H1 (cell line): ENCODE data around the gene DMAC2. TPM values are rescaled to one million over a fixed set of nuclear protein-coding genes. Genes with fewer than 3 reads are reported as not detected.

Experiments
- CTCF ChIA-PET: fragments of 300-600 bp; sonication (Branson Sonifier 250); formaldehyde crosslinking; loops from one replicate; lab custom pipeline; 2021; ENCODE audit not compliant: partially characterized antibody; lab: Charles Lee
- POLR2A ChIA-PET: fragments of 300-600 bp; sonication (Branson Sonifier 250); formaldehyde crosslinking; loops from one replicate; lab custom pipeline; 2021; ENCODE audit warnings: inconsistent platforms; ENCODE audit not compliant: partially characterized antibody; lab: Charles Lee
- DNase-seq, 2 experiments: peaks; one replicate each; pipeline versions ENCODE4 v3.0.0 to v3.0.0-alpha.2; 2010 to 2022; ENCODE audit warnings: low spot score in 2 of 2, low read depth in 1 of 2, mixed read lengths in 1 of 2
- FAIRE-seq: peaks from 2 replicates; lab custom pipeline; 2011; peaks lifted over from hg19 to GRCh38; lab: Jason Lieb, UNC
- H2AFZ ChIP-seq: 2 replicates; pipeline ENCODE4 v1.8.1; 2012; ENCODE audit warnings: low read length, inconsistent platforms
- H2AK5ac ChIP-seq: 2 replicates; pipeline ENCODE4 v1.6.1; 2013; ENCODE audit warnings: low read depth, low read length
- H2BK120ac ChIP-seq: replicated peaks from 2 replicates; pipeline ENCODE3; 2013; ENCODE audit warnings: low read depth, low read length, inconsistent platforms
- H2BK12ac ChIP-seq: 2 replicates; pipeline ENCODE4 v1.6.1; 2013; ENCODE audit warnings: low read depth, low read length
- H2BK15ac ChIP-seq: 2 replicates; pipeline ENCODE4 v1.6.1; 2013; ENCODE audit warnings: low read length
- H2BK20ac ChIP-seq: 2 replicates; pipeline ENCODE4 v1.6.1; 2013; ENCODE audit warnings: low read length
- H2BK5ac ChIP-seq: 2 replicates; pipeline ENCODE4 v1.6.1; 2013; ENCODE audit warnings: low read depth, low read length
- H3K14ac ChIP-seq: 2 replicates; pipeline ENCODE4 v1.6.1; 2013; ENCODE audit warnings: inconsistent platforms; ENCODE audit not compliant: insufficient read length
- H3K18ac ChIP-seq: 2 replicates; pipeline ENCODE4 v1.6.1; 2013; ENCODE audit warnings: low read length; ENCODE audit errors: extremely low read depth
- H3K23ac ChIP-seq: 2 replicates; pipeline ENCODE4 v1.6.1; 2013; ENCODE audit warnings: inconsistent platforms; ENCODE audit not compliant: insufficient read length
- H3K23me2 ChIP-seq: 2 replicates; pipeline ENCODE4 v1.6.1; 2013; ENCODE audit warnings: low read depth, low read length
- H3K27ac ChIP-seq: 2 replicates; pipeline ENCODE4 v1.6.1; 2011; ENCODE audit warnings: low read depth, low read length, inconsistent platforms
- H3K27me3 ChIP-seq, 4 experiments: replicated peaks in 1 of 4; 1 replicate in 1 of 4; 2 replicates in 3 of 4; pipeline versions ENCODE4 v1.6.1 to v1.8.1; 2011 to 2013; ENCODE audit warnings: low read length in 3 of 4, mild to moderate bottlenecking in 3 of 4, inconsistent platforms in 2 of 4, mixed read lengths in 2 of 4, moderate library complexity in 1 of 4; ENCODE audit not compliant: control insufficient read depth in 3 of 4, insufficient read depth in 3 of 4; ENCODE audit errors: extremely low read depth in 1 of 4
- H3K36me3 ChIP-seq, 4 experiments: 2 replicates each; pipeline versions ENCODE4 v1.6.1 to v1.8.1; 2011 to 2013; ENCODE audit warnings: mild to moderate bottlenecking in 4 of 4, low read length in 3 of 4, moderate library complexity in 2 of 4, control low read depth in 1 of 4, inconsistent platforms in 1 of 4; ENCODE audit not compliant: insufficient read depth in 4 of 4, control insufficient read depth in 2 of 4
- H3K4ac ChIP-seq: replicated peaks from 2 replicates; pipeline ENCODE3; 2013; ENCODE audit warnings: low read length, low read depth, mixed read lengths, inconsistent platforms; ENCODE audit not compliant: insufficient read length
- H3K4me1 ChIP-seq, 4 experiments: replicated peaks in 1 of 4; 1 replicate in 1 of 4; 2 replicates in 3 of 4; pipeline versions ENCODE4 v1.6.1 to v1.8.1; 2011 to 2013; ENCODE audit warnings: low read length in 3 of 4, inconsistent platforms in 2 of 4, mixed read lengths in 1 of 4; ENCODE audit not compliant: insufficient read depth in 4 of 4, control insufficient read depth in 3 of 4
- H3K4me2 ChIP-seq, 2 experiments: 2 replicates each; pipeline versions ENCODE4 v1.6.1 to v1.8.1; 2011 to 2013; ENCODE audit warnings: low read depth in 2 of 2, low read length in 2 of 2, control low read depth in 1 of 2, inconsistent platforms in 1 of 2, mild to moderate bottlenecking in 1 of 2; ENCODE audit not compliant: insufficient read depth in 1 of 2
- H3K4me3 ChIP-seq, 4 experiments: fragments of 200-600, 300-600 bp in 1 of 4; sonication (generic), shearing (Covaris generic), sonication (Bioruptor Twin) in 1 of 4; 2 replicates each; pipeline versions ENCODE4 v1.5.1 to v1.8.1; 2011 to 2016; ENCODE audit warnings: low read length in 4 of 4, low read depth in 3 of 4, control low read depth in 2 of 4, inconsistent platforms in 2 of 4, mild to moderate bottlenecking in 2 of 4, mixed read lengths in 1 of 4, moderate library complexity in 1 of 4; ENCODE audit not compliant: insufficient read depth in 2 of 4; ENCODE audit errors: extremely low read depth in 1 of 4
- H3K56ac ChIP-seq: replicated peaks from 2 replicates; pipeline ENCODE3; 2013; ENCODE audit warnings: low read depth, mild to moderate bottlenecking, mixed read lengths, low read length, inconsistent platforms; ENCODE audit not compliant: insufficient read length
- H3K79me1 ChIP-seq: 2 replicates; pipeline ENCODE4 v1.6.1; 2013; ENCODE audit warnings: low read depth, low read length, control low read depth
- H3K79me2 ChIP-seq, 2 experiments: 2 replicates each; pipeline versions ENCODE4 v1.6.1 to v1.8.1; 2012 to 2013; ENCODE audit warnings: low read length in 2 of 2, mild to moderate bottlenecking in 2 of 2, inconsistent platforms in 1 of 2; ENCODE audit not compliant: insufficient read depth in 2 of 2, control insufficient read depth in 1 of 2
- H3K9ac ChIP-seq, 4 experiments: replicated peaks in 1 of 4; 1 replicate in 1 of 4; 2 replicates in 3 of 4; pipeline versions ENCODE4 v1.6.1 to v1.8.1; 2011 to 2013; ENCODE audit warnings: low read depth in 3 of 4, low read length in 3 of 4, control low read depth in 2 of 4, mild to moderate bottlenecking in 2 of 4, moderate library complexity in 2 of 4, inconsistent platforms in 1 of 4; ENCODE audit errors: extremely low read depth in 1 of 4
- H3K9me3 ChIP-seq, 2 experiments: 2 replicates each; pipeline versions ENCODE4 v1.6.1 to v1.8.1; 2012 to 2013; ENCODE audit warnings: mild to moderate bottlenecking in 2 of 2, moderate library complexity in 2 of 2, control low read depth in 1 of 2, inconsistent platforms in 1 of 2, low read depth in 1 of 2, low read length in 1 of 2, mixed read lengths in 1 of 2; ENCODE audit not compliant: insufficient read depth in 2 of 2
- H4K20me1 ChIP-seq, 2 experiments: replicated peaks in 1 of 2; 2 replicates each; pipeline versions ENCODE3 to v1.8.1; 2011 to 2013; ENCODE audit warnings: inconsistent platforms in 2 of 2, low read length in 2 of 2, mild to moderate bottlenecking in 1 of 2; ENCODE audit not compliant: insufficient read depth in 2 of 2, control insufficient read depth in 1 of 2
- H4K5ac ChIP-seq: 2 replicates; pipeline ENCODE4 v1.6.1; 2013; ENCODE audit warnings: low read length, low read depth, mixed read lengths, inconsistent platforms; ENCODE audit not compliant: insufficient read length
- H4K8ac ChIP-seq: 2 replicates; pipeline ENCODE4 v1.8.0; 2013; ENCODE audit warnings: mild to moderate bottlenecking, moderate library complexity, low read length, inconsistent platforms; ENCODE audit not compliant: insufficient read depth; ENCODE audit errors: extremely low read depth
- H4K91ac ChIP-seq: replicated peaks from 2 replicates; pipeline ENCODE3; 2013; ENCODE audit warnings: low read length, mixed read lengths, inconsistent platforms; ENCODE audit not compliant: insufficient read length
- ATF2 ChIP-seq: IDR thresholded peaks from 2 replicates; pipeline ENCODE4 v1.6.1; 2012; ENCODE audit warnings: low read length, inconsistent platforms
- CHD1 ChIP-seq: IDR thresholded peaks from 2 replicates; pipeline ENCODE4 v1.6.1; 2012; ENCODE audit warnings: low read depth, low read length, improper control_type of control experiment
- CTBP2 ChIP-seq: IDR thresholded peaks from 2 replicates; pipeline ENCODE4 v1.7.0; 2011; ENCODE audit warnings: borderline replicate concordance, mild to moderate bottlenecking, moderate library complexity, mixed read lengths, low read length; ENCODE audit not compliant: insufficient read depth, insufficient read length
- EGR1 ChIP-seq: IDR thresholded peaks from 2 replicates; pipeline ENCODE4 v1.6.1; 2011; ENCODE audit warnings: low read depth, low read length, borderline replicate concordance
- JUND ChIP-seq: IDR thresholded peaks from 2 replicates; pipeline ENCODE4 v1.6.1; 2011; ENCODE audit warnings: mild to moderate bottlenecking, improper control_type of control experiment, low read length
- MAFK ChIP-seq: IDR thresholded peaks from 2 replicates; pipeline ENCODE4 v1.6.1; 2012; ENCODE audit warnings: low read depth, mild to moderate bottlenecking, improper control_type of control experiment, low read length
- MAX ChIP-seq: IDR thresholded peaks from 2 replicates; pipeline ENCODE4 v1.6.1; 2012; ENCODE audit warnings: inconsistent platforms
- POLR2A ChIP-seq, 2 experiments: IDR thresholded peaks; 1 replicate in 1 of 2; 2 replicates in 1 of 2; pipeline ENCODE4 v1.6.1; 2011; ENCODE audit warnings: low read depth in 2 of 2, low read length in 2 of 2, mild to moderate bottlenecking in 2 of 2; ENCODE audit errors: control extremely low read depth in 1 of 2
- RBBP5 ChIP-seq: IDR thresholded peaks from 2 replicates; pipeline ENCODE4 v1.7.1; 2012; ENCODE audit warnings: low read depth, mild to moderate bottlenecking, inconsistent platforms, low read length, moderate library complexity, borderline replicate concordance
- RXRA ChIP-seq: IDR thresholded peaks from 2 replicates; pipeline ENCODE4 v1.6.1; 2011; ENCODE audit warnings: low read depth, mild to moderate bottlenecking, low read length, moderate library complexity; ENCODE audit not compliant: insufficient read depth
- SIRT6 ChIP-seq: IDR thresholded peaks from one replicate; pipeline ENCODE4 v1.7.1; 2012; ENCODE audit warnings: low read length, inconsistent platforms
- SP1 ChIP-seq: IDR thresholded peaks from 2 replicates; pipeline ENCODE4 v1.6.1; 2011; ENCODE audit warnings: low read depth, low read length
- TAF1 ChIP-seq: IDR thresholded peaks from 2 replicates; pipeline ENCODE4 v1.6.1; 2011; ENCODE audit warnings: mild to moderate bottlenecking, low read depth, low read length
- TCF12 ChIP-seq: IDR thresholded peaks from 2 replicates; pipeline ENCODE4 v1.6.1; 2011; ENCODE audit warnings: low read depth, mild to moderate bottlenecking, low read length
- WGBS, 2 experiments: shearing (Covaris generic) in 1 of 2; methylation state at CpG; one replicate each; pipeline versions ENCODE4 v1.1.6 to v1.1.7; 2013 to 2015; ENCODE audit warnings: low lambda C conversion rate in 2 of 2, mixed read lengths in 2 of 2, inconsistent platforms in 1 of 2, low coverage in 1 of 2, missing lambda C conversion rate in 1 of 2; ENCODE audit not compliant: insufficient replicate concordance in 2 of 2, insufficient coverage in 1 of 2, insufficient read length in 1 of 2; ENCODE audit errors: extremely low coverage in 1 of 2, missing lambda C conversion rate in 1 of 2; 5-methylcytosine and 5-hydroxymethylcytosine counted together
- polyA plus RNA-seq, 7 experiments: library from polyadenylated mRNA; depleted of rRNA in 3 of 7; stranded (reverse) in 5 of 7; unstranded in 2 of 7; fragments of >200 nt in 5 of 7; fragments of 200-250 nt in 2 of 7; gene quantifications; 1 replicate in 5 of 7; 2 replicates in 1 of 7; 4 replicates in 1 of 7; pipeline versions ENCODE4 v1.2.1 to v1.2.3, GENCODE V29; 2011 to 2013; ENCODE audit warnings: missing spikeins in 2 of 7, mixed read lengths in 2 of 7
- total RNA-seq: library from RNA; stranded (reverse); fragmentation: NEBNext Ultra II Directional; extraction: Animal tissue kit (Norgen Biotek cat#: 25700); gene quantifications from 2 replicates; pipeline ENCODE4 v1.2.1, GENCODE V29; 2021

Gene DMAC2
- total and polyA plus RNA-seq, 2 of the 8 experiments (the other 6 are each of a cell fraction or from before 2014, with no cell fraction given): 86.8 to 170 TPM

GRCh38 chr19:41386442-41386841, 53.3 kb downstream of the DMAC2 start:
- H3K9me3 ChIP-seq: no peaks in the 10 kb centered on the region
- H3K4me1 ChIP-seq: no peaks in the 10 kb centered on the region
- H3K4ac ChIP-seq: no peak overlapping the region
- no peak overlapping the region for H3K9ac ChIP-seq
- H2BK5ac ChIP-seq: no peak overlapping the region
- no peaks in the 10 kb centered on the region for H3K79me2 ChIP-seq
- H3K4me3 ChIP-seq: no peak overlapping the region
- no peak overlapping the region for H3K23ac ChIP-seq
- H2AK5ac ChIP-seq: no peak overlapping the region
- DNase-seq: no peak
- no peak overlapping the region for H3K4me2 ChIP-seq
- H4K91ac ChIP-seq: no peak overlapping the region
- no peak overlapping the region for H2BK120ac ChIP-seq
- H3K18ac ChIP-seq: no peak overlapping the region
- ChIA-PET CTCF (interaction anchor here (0.9 to 1.3 kb wide), 3 partner anchors 45 to 61 kb away, joined by 3 read pairs; no protein-coding TSS in a partner anchor), POLR2A (interaction anchor here (0.5 to 1.6 kb wide), 6 partner anchors 9 to 51 kb away, joined by 3 to 4 read pairs (median 3); no protein-coding TSS in a partner anchor)
- no peak overlapping the region for H2BK15ac ChIP-seq
- no peaks in the 10 kb centered on the region for H3K79me1 ChIP-seq
- no peak overlapping the region for H3K14ac ChIP-seq
- 94% methylated on average over 13 of the region's 13 CpGs; no CpG with 5 or more reads in 1 of the 2 experiments for WGBS, 2 experiments
- no peak overlapping the region for H2AFZ ChIP-seq
- FAIRE-seq: no peak
- no peaks in the 10 kb centered on the region for H3K27me3 ChIP-seq
- peaks cover 0 to 5% of the 10 kb centered on the region in 2 experiments for H4K20me1 ChIP-seq
- no peak overlapping the region for H2BK12ac ChIP-seq
- H4K5ac ChIP-seq: no peak overlapping the region
- H3K27ac ChIP-seq: no peak overlapping the region
- no peak overlapping the region for H3K56ac ChIP-seq
- no peak overlapping the region for H4K8ac ChIP-seq
- H2BK20ac ChIP-seq: no peak overlapping the region
- H3K36me3 ChIP-seq: peaks cover 6 to 19% (median 17%) of the 10 kb centered on the region in 4 experiments; a peak in 7 of 8 replicates
- H3K23me2 ChIP-seq: no peaks in the 10 kb centered on the region
- TF ChIP-seq CHD1 (no peak), TAF1 (no peak), TCF12 (no peak), ATF2 (no peak), RXRA (no peak), SIRT6 (no peak), EGR1 (no peak), SP1 (no peak), CTBP2 (no peak), JUND (no peak), POLR2A (IDR thresholded peaks at IDR 0.05; ENCODE audit: control extremely low read depth in 1 of 2, low read depth in 2 of 2, low read length in 2 of 2) (no peak), MAX (no peak), RBBP5 (no peak), MAFK (no peak)
